NCI-H2196 treated with DMSO at 0.1 percent for 48 hours (cell line): ENCODE measurements around the gene CNBP.

ENCODE experiments used
- DNase-seq: peaks from one replicate; lab custom pipeline; 2025; ENCODE audit not compliant: unreplicated experiment; lab: John Stamatoyannopoulos, UW

CNBP gene

DNA sequence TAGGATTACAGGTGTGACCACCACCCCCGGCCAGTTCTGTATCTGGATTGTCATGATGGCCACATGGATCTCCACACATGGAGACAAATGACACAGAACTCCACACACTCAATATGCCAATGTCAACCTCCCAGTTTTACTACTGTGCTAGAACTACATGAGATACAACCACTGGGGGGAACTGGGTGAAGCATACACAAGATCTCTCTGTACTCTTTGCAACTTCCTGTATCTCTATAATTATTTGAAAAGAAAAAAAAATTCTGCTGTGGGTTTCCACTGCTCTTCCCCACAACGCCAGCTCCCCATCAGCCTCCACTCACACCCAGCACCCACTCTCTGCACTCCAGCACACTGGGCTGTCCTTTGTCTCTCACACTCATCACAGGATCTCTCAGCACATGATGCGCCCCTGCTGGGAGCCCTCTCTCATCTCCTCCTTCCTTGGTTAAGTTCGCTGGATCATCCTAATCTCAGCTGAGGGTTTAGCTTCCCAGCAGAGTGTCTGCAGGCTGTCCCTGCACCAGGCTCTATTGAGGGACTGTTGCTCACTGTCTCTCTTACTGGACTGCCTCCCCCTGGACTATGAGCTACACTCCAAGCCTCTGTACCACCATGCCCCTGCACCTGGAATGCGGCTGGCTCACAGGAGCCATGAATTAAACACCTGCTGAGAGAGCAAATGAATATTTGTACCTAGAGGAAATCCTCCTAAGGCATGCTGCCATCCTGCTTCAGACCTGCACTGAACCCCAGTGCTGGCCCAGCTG is 51.4 kb downstream of the CNBP start:
- DNase-seq = no peak

DNA sequence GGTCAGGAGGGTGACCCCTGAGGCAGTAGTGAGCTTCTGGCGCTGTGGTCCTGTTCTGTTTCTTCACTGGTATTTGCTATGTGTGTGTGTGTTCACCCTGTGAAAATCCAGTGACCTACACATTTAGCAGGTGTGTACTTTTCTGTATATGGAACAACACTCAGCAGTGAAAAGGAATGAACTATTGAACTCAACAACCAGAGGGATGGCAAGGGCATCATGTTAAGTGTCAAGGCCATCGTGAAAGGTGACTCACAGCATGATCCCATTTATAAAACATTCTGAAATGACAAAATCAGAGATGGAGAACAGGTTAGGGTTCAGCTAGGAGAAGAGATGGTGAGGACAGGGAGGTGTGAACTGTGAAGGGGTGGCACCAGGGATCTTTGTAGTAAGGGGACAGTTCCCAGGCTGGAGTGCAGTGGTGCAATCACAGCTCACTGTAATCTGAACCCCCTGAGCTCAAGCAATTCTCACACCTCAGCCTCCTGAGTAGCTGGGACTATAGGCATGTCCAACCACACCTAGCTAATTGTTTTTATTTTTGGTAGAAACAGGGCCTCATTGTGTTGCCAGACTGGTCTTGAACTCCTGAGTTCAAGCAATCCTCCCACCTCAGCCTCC is 52.1 kb downstream of the CNBP start:
- DNase-seq = no peak

DNA sequence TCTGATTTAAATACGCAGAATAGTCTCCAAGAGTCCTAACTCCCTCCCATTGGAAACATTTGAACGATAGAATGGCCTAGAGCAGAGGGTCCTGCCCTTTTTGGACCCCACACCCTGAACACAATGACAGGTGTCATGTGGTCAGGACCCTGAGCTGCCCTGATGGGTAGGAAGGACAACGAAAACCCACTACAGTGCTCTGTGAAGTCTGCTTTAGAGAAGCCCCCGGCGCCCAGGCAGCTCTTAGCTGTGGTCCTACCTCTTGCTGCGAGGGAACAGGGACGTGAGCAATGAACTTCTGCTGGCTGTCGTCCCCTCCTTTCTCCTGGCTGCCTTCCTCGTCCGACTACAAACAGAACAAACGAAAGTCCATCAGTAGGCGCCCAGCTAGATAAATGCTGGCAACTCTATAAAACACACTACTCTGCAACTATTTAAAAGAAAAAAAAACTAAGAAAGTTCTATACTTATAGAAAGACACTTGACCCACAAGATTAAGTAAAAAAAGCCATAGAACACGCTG is 53.3 kb downstream of the CNBP start:
- no peak for DNase-seq

DNA sequence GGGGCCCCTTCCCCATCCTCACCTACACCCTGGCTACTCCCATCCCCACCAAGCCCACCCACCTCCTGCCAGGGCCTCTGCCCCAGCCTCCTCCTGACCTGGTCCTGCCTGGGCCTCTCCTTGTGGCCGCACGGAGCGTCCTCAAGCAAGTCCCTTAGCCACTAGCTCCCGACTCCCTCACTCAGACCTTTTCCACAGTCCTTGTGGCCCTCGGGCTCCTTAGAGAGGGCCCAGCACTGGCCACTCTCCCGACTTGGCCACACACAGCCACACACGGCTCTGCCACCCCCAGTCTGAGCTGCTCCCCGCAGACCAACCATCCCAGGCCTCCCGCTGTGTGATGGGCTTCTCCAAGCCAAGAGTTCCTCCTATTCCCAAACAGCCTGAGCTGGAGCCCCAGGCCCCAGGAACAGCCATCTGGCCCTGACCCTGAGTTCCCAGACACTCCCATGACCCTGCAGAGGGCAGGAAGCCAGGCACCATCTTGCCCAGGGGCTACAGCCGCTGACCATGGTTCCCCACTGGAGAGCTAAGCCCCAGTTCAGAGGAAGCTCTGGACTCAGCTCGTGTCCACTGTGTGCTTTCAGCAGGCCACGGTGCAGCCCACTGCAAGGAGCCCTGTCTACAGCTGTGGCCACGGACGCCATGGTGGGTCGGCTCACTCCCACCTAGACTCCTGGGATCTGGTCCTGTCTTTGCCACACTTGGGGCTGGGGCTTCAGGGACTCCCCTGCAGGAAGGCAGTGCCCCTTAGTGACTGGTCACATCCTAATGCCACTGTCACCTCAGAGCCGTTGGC is 55.1 kb downstream of the CNBP start:
- DNase-seq = no peak

DNA sequence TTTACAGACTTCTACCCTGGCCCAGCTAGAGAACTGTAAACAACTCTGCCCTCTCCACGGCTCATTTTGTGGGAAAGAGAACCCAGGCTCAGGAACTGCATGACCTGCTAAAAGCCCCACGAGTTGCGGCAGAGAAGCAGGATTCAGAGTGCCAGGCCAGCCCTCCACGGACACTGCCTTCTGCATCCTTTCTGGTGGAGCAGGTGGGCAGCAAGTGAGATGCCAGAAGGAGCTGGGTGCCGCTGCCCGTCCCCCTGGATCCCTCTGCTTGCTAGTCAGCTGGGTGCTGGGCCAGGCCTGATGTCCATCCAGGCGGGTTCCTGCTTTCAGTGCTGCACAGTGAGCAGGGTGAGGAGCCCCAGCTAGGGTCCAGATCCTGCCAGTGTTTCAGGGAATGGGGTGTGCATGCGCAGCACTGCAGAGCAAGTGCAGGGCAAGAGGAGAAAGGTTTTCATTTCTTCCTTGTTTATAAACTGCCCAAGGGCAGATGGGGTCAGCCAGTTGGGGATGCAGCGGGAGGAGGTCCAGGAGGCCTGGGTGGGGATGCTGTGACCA is 56.9 kb downstream of the CNBP start:
- no peak for DNase-seq

DNA sequence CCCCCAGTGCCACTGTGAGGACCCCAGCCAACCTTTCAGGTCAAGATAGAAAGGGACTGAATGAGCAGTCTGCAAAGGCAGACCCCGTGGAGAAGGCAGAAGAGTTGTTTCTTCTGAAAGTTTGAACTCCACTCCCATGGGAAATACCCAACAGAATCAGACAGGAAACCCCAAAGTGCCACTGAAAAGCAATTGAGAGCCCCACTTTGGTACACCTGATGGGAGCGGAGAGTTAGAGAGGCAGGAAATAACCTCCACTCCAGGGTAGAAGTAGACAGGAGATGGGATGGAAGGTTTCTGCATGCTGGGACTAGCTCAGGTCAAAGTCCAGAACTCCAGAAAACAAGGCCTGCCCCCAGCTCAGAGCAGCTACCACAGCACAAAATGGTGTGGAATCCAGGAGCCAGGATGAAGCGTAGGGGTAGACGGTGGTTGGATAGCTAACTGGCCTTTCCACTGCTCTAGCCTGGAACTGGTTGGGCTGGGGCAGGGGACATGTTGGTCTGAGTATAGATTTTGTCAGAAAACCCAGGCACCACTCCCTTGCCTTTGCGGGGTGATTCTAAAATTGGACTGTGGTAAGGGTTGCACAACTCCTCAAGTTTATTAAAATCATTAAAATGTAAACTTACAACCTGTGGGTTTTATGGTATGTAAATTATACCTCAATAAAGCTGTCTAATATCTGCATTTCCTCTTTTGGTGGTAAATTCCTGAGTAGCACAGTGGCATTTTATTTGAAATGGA is 60.2 kb downstream of the CNBP start:
- DNase-seq = no peak

DNA sequence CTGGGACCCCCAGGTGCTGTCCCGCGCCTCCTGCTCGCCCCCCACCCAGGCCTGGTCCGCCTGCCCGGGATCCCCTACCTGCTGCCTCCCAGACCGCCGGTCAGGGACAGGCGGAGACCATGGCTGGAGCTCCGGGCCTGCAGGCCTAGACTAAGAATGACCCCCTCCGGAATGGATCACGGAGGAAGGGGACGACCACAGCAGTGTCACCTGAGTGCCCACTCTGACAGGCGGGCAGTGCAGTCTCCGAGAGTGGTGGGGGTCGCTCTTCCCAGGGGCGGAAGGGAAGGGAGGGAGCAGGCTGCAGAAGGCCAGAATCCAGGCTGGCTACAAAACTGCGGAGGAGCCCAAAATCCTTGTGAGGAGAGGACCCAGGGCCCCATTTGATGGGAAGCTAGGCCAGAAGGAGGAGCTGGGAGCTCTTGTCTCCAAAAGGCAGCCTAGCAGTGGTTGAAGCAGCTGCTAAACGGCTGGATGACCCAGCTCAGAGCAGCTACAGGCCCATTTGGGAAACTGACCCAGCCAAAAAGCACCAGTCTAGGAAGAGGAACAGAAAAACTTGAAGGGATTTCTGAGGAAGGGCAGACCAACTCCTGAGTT is 61.2 kb downstream of the CNBP start:
- DNase-seq = no peak

DNA sequence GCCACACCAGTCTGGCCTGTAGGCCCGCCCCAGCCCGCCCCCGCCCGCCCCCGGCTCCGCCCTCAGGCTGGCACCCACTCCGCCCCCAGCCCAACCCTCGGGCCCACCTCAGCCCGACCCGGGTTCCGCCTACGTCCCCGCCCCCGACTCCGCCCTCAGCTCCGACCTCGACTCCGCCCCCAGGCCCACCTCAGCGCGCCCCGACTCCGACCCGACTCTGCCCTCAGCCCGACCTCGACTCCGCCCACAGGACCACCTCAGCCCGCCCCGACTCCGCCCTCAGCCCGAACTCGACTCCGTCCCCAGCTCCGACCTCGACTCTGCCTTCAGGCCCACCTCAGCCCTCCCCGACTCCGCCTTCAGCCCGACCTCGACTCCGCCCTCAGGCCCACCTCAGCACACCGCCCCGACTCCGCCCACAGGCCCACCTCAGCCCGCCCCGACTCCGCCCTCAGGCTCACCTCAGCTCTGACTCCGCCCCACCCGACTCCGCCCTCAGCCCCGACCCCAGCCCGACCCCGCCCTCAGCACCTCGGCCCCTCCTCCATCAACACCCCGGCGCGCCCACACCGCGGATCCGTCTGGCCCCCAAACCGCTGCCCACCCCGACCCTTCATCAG is 61.8 kb downstream of the CNBP start, which contains the start of gene RAB43:
TSS of gene RAB43 (minus strand) at position 13 of the 620 bp plus-strand sequence. CDS start 315 bp downstream, outside the sequence.
- peak; percentile 85 for DNase-seq

DNA sequence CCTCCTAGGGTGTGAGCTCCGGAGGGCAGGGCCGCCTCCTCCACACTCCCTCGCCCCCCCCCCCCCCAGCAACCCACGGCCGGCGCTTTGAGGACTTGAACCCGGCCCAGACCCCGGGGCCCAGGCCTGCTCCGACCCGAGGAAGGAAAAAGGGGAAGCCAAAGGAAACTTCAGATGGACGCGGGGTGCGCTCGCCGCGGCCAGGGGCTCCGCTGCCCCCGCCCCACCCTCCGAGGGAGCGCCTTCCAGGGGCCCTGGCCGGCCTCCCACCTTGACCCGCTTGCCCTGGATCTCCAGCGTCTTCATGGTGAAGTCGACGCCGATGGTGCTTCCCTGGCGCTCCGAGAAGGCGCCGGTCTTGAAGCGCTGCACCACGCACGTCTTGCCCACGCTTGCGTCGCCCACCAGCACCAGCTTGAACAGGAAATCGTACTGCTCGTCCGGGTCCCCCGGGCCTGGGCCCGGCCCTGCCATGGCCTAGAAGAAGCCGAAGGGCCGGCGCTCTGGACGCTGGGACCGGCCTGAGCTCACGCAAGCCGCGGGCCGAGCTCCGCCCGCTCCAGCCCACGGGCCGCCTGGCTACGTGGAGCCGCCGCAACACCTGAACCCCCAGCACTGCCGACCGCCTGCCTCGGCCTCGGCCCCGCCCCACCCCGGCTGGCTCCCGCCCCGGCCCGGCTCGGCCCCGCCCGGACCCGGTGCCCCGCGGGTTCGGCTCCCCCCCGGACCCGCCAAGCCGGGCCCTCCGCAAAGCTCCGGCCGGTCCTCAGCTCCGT is 62.5 kb downstream of the CNBP start:
- no peak for DNase-seq

DNA sequence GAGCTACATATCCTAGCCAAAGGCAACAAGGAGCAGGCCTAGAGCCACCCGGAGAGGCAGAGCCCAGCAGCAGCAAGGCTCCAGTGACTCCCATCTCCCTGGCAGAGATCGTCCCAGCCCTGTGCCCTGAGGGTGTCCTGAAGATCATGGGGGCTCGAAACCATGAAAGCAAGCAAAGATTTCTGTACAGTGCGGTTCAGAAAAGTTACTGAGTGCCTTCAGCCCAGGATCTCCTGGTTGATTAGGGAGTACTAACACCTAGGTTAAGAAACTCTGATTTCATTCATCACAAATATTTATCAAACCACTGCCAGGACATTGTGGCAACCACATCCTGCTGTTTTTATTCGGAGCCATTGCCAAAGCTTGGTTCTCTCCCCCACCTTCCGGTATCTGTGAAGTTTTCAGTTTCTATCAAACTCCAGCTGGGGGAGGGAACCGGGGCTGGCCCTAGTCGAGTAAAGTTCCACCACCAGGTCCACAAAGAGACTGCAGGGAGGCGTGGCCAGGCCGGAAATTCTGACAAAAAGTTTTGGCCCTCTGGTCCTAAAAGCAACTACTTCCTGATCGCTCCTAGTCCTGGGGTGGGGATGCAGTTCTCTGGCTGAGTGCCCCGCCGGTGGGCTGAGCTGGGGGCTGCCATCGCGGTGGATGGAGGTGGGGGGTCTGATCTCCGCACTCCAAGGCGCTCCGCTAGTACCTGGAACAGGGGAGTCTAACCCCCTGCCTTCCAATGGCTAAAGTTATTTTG is 63.3 kb downstream of the CNBP start:
- peak; percentile 23 for DNase-seq

DNA sequence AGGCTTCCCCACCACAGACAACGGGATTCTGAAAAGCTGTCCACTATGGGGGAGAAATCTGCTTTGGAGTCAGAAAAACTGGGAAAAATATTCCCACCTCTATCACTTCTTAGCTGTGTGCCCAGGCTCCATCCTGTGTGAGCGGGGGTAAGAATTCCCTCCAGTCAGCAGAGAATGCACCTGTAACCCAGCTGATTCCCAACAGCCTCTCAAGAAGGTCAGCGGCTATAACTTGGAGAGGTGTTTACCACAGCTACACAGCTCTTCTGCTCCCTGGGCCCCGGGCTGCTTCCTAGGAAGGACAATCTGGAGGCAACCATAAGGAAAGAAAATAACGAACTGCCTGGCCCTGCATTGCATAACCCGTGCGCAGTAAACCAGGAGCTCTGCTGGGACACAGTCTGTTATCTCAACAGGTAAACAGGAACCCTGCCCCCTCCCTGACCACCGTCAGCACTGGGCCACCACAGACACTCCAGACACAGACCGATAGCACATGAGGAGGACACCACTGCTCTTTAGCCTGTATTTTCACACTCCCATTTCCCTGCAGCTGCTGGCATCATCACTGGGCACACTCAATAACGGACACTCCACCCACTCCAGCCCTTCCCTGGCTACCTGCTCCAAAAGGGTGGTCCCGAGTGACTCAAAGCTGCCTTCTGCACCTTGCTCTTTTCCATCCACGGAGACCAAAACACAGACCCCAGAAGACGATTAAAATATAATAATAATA is 64.2 kb downstream of the CNBP start:
- DNase-seq = no peak

DNA sequence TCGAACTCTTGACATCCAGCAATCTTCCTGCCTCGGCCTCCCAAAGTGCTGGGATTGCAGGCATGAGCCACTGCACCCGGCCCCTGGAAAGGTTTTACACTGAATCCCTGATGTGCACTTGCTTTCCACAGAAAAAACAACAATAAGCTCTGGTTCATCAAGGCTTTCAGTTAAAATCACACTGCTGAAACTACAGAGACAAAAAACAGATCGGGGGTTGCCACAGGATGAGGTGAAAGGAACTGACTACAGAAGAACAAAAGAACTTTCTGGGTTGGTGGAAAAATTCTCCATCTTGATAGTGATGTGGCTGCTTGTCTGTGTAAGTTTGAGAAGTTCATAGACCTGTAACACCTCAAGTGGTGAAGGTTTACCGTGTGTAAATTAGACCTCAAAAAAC is 65.0 kb downstream of the CNBP start:
- no peak for DNase-seq
